ENCODE results near the gene GALNT2.

Gene GALNT2

GRCh38 chr1:230174041-230174440, 107.0 kb downstream of the GALNT2 start:
- Histone ChIP-seq H2BK12ac (ENCODE audit: low read length) (no peak overlapping the region), H2BK5ac (ENCODE audit: low read depth, low read length, poor library complexity) (no peak overlapping the region), H3K18ac (ENCODE audit: low read length) (no peak overlapping the region), H2AK5ac (ENCODE audit: low read length) (no peak overlapping the region), H3K36me3 (ENCODE audit: control insufficient read depth in 1 of 2, insufficient read depth in 2 of 2, low read length in 2 of 2) (peaks cover 2 to 6% of the 10 kb centered on the region in 2 experiments), H3K4me3 (ENCODE audit: low read depth, low read length) (no peak overlapping the region), H3K9ac (ENCODE audit: low read length) (no peak overlapping the region), H3K4me2 (ENCODE audit: low read length) (no peak overlapping the region), H4K8ac (ENCODE audit: low read depth, low read length) (no peak overlapping the region), H3K4me1 (ENCODE audit: control insufficient read depth in 1 of 2, insufficient read depth in 2 of 2, low read length in 2 of 2) (no peaks in the 10 kb centered on the region), H4K12ac (ENCODE audit: low read depth, low read length) (no peak overlapping the region), H3K14ac (ENCODE audit: low read length) (no peak overlapping the region), H3K9me3 (ENCODE audit: insufficient read depth, low read depth, low read length) (peaks cover 1% of the 10 kb centered on the region), H3K27me3 (ENCODE audit: insufficient read depth, low read length) (no peaks in the 10 kb centered on the region), H3K79me1 (ENCODE audit: low read length) (no peaks in the 10 kb centered on the region), H3K23ac (ENCODE audit: low read length) (no peak overlapping the region), H3K27ac (ENCODE audit: low read depth, low read length) (no peak overlapping the region), H2AFZ (ENCODE audit: insufficient read depth, low read length, poor library complexity) (no peak overlapping the region), H3K4ac (ENCODE audit: low read depth, low read length) (no peak overlapping the region), H3K79me2 (ENCODE audit: control insufficient read depth, insufficient read depth, low read length, poor library complexity) (peaks cover 2% of the 10 kb centered on the region), H2BK120ac (ENCODE audit: insufficient read depth, low read length, poor library complexity) (no peak overlapping the region), H4K91ac (ENCODE audit: low read depth, low read length) (no peak overlapping the region)
- no peak for DNase-seq
- WGBS (ENCODE audit: extremely low coverage, insufficient coverage, insufficient read length) = no CpG with 5 or more reads among the region's 7 CpGs

GRCh38 chr1:230174471-230175162, 107.6 kb downstream of the GALNT2 start:
- no peaks in the 10 kb centered on the region for H3K4me1 ChIP-seq (ENCODE audit: control insufficient read depth in 1 of 2, insufficient read depth in 2 of 2, low read length in 2 of 2)
- no peak overlapping the region for H4K91ac ChIP-seq (ENCODE audit: low read depth, low read length)
- H3K4me3 ChIP-seq (ENCODE audit: low read depth, low read length) = no peak overlapping the region
- no peak overlapping the region for H3K23ac ChIP-seq (ENCODE audit: low read length)
- H4K12ac ChIP-seq (ENCODE audit: low read depth, low read length) = no peak overlapping the region
- no peak overlapping the region for H3K18ac ChIP-seq (ENCODE audit: low read length)
- H3K9ac ChIP-seq (ENCODE audit: low read length) = no peak overlapping the region
- H3K36me3 ChIP-seq (ENCODE audit: control insufficient read depth in 1 of 2, insufficient read depth in 2 of 2, low read length in 2 of 2) = peaks cover 2 to 7% of the 10 kb centered on the region in 2 experiments
- no peak overlapping the region for H3K4me2 ChIP-seq (ENCODE audit: low read length)
- WGBS (ENCODE audit: extremely low coverage, insufficient coverage, insufficient read length) = no CpG with 5 or more reads among the region's 15 CpGs
- no peak overlapping the region for H2AFZ ChIP-seq (ENCODE audit: insufficient read depth, low read length, poor library complexity)
- peaks cover 1% of the 10 kb centered on the region for H3K9me3 ChIP-seq (ENCODE audit: insufficient read depth, low read depth, low read length)
- H3K27me3 ChIP-seq (ENCODE audit: insufficient read depth, low read length) = no peaks in the 10 kb centered on the region
- H4K8ac ChIP-seq (ENCODE audit: low read depth, low read length) = no peak overlapping the region
- no peak overlapping the region for H2BK12ac ChIP-seq (ENCODE audit: low read length)
- no peak overlapping the region for H3K14ac ChIP-seq (ENCODE audit: low read length)
- DNase-seq = no peak
- no peaks in the 10 kb centered on the region for H3K79me1 ChIP-seq (ENCODE audit: low read length)
- H2AK5ac ChIP-seq (ENCODE audit: low read length) = no peak overlapping the region
- no peak overlapping the region for H3K4ac ChIP-seq (ENCODE audit: low read depth, low read length)
- peaks cover 2% of the 10 kb centered on the region for H3K79me2 ChIP-seq (ENCODE audit: control insufficient read depth, insufficient read depth, low read length, poor library complexity)
- H2BK120ac ChIP-seq (ENCODE audit: insufficient read depth, low read length, poor library complexity) = no peak overlapping the region
- H2BK5ac ChIP-seq (ENCODE audit: low read depth, low read length, poor library complexity) = no peak overlapping the region
- no peak overlapping the region for H3K27ac ChIP-seq (ENCODE audit: low read depth, low read length)

- no peak overlapping the region for H2BK12ac ChIP-seq (ENCODE audit: low read length)
- no peak overlapping the region for H2AFZ ChIP-seq (ENCODE audit: insufficient read depth, low read length, poor library complexity)
- peaks cover 2% of the 10 kb centered on the region for H3K79me2 ChIP-seq (ENCODE audit: control insufficient read depth, insufficient read depth, low read length, poor library complexity)
- no peaks in the 10 kb centered on the region for H3K79me1 ChIP-seq (ENCODE audit: low read length)
- H4K8ac ChIP-seq (ENCODE audit: low read depth, low read length) = no peak overlapping the region
- no peak overlapping the region for H4K12ac ChIP-seq (ENCODE audit: low read depth, low read length)
- H4K91ac ChIP-seq (ENCODE audit: low read depth, low read length) = no peak overlapping the region
- H3K18ac ChIP-seq (ENCODE audit: low read length) = no peak overlapping the region
- H2AK5ac ChIP-seq (ENCODE audit: low read length) = no peak overlapping the region
- H3K27me3 ChIP-seq (ENCODE audit: insufficient read depth, low read length) = no peaks in the 10 kb centered on the region
- no peak overlapping the region for H2BK120ac ChIP-seq (ENCODE audit: insufficient read depth, low read length, poor library complexity)
- no peak overlapping the region for H3K4me2 ChIP-seq (ENCODE audit: low read length)
- H3K4me1 ChIP-seq (ENCODE audit: control insufficient read depth in 1 of 2, insufficient read depth in 2 of 2, low read length in 2 of 2) = no peaks in the 10 kb centered on the region
- H3K36me3 ChIP-seq (ENCODE audit: control insufficient read depth in 1 of 2, insufficient read depth in 2 of 2, low read length in 2 of 2) = peaks cover 2 to 7% of the 10 kb centered on the region in 2 experiments
- no CpG with 5 or more reads among the region's 4 CpGs for WGBS (ENCODE audit: extremely low coverage, insufficient coverage, insufficient read length)
- no peak overlapping the region for H3K4ac ChIP-seq (ENCODE audit: low read depth, low read length)
- no peak overlapping the region for H3K27ac ChIP-seq (ENCODE audit: low read depth, low read length)
- H3K9ac ChIP-seq (ENCODE audit: low read length) = no peak overlapping the region
- no peak overlapping the region for H3K14ac ChIP-seq (ENCODE audit: low read length)
- H3K9me3 ChIP-seq (ENCODE audit: insufficient read depth, low read depth, low read length) = peaks cover 1% of the 10 kb centered on the region
- H3K23ac ChIP-seq (ENCODE audit: low read length) = no peak overlapping the region
- no peak overlapping the region for H3K4me3 ChIP-seq (ENCODE audit: low read depth, low read length)
- H2BK5ac ChIP-seq (ENCODE audit: low read depth, low read length, poor library complexity) = no peak overlapping the region
- DNase-seq = no peak
These were observed 108.2 kb downstream of the GALNT2 start for GRCh38 chr1:230175163-230175747.

GRCh38 chr1:230175839-230176238, 108.8 kb downstream of the GALNT2 start:
- H3K27me3 ChIP-seq (ENCODE audit: insufficient read depth, low read length) = no peaks in the 10 kb centered on the region
- no peak overlapping the region for H4K12ac ChIP-seq (ENCODE audit: low read depth, low read length)
- H2BK12ac ChIP-seq (ENCODE audit: low read length) = no peak overlapping the region
- WGBS (ENCODE audit: extremely low coverage, insufficient coverage, insufficient read length) = no CpG with 5 or more reads among the region's 5 CpGs
- no peak overlapping the region for H4K91ac ChIP-seq (ENCODE audit: low read depth, low read length)
- H3K36me3 ChIP-seq (ENCODE audit: control insufficient read depth in 1 of 2, insufficient read depth in 2 of 2, low read length in 2 of 2) = peaks cover 2 to 7% of the 10 kb centered on the region in 2 experiments
- no peak overlapping the region for H3K14ac ChIP-seq (ENCODE audit: low read length)
- H2AFZ ChIP-seq (ENCODE audit: insufficient read depth, low read length, poor library complexity) = no peak overlapping the region
- peaks cover 2% of the 10 kb centered on the region for H3K79me2 ChIP-seq (ENCODE audit: control insufficient read depth, insufficient read depth, low read length, poor library complexity)
- no peak overlapping the region for H3K23ac ChIP-seq (ENCODE audit: low read length)
- H3K4ac ChIP-seq (ENCODE audit: low read depth, low read length) = no peak overlapping the region
- no peak overlapping the region for H3K4me3 ChIP-seq (ENCODE audit: low read depth, low read length)
- H3K27ac ChIP-seq (ENCODE audit: low read depth, low read length) = no peak overlapping the region
- H2BK5ac ChIP-seq (ENCODE audit: low read depth, low read length, poor library complexity) = no peak overlapping the region
- H3K4me1 ChIP-seq (ENCODE audit: control insufficient read depth in 1 of 2, insufficient read depth in 2 of 2, low read length in 2 of 2) = no peaks in the 10 kb centered on the region
- H2BK120ac ChIP-seq (ENCODE audit: insufficient read depth, low read length, poor library complexity) = no peak overlapping the region
- no peaks in the 10 kb centered on the region for H3K79me1 ChIP-seq (ENCODE audit: low read length)
- H4K8ac ChIP-seq (ENCODE audit: low read depth, low read length) = no peak overlapping the region
- H2AK5ac ChIP-seq (ENCODE audit: low read length) = no peak overlapping the region
- H3K9me3 ChIP-seq (ENCODE audit: insufficient read depth, low read depth, low read length) = peaks cover 1% of the 10 kb centered on the region
- DNase-seq = no peak
- no peak overlapping the region for H3K18ac ChIP-seq (ENCODE audit: low read length)
- no peak overlapping the region for H3K4me2 ChIP-seq (ENCODE audit: low read length)
- no peak overlapping the region for H3K9ac ChIP-seq (ENCODE audit: low read length)

Measured in trophoblast cell (in vitro differentiated cells and primary cell).